ENCODE data around the gene PTPRO.

DNA sequence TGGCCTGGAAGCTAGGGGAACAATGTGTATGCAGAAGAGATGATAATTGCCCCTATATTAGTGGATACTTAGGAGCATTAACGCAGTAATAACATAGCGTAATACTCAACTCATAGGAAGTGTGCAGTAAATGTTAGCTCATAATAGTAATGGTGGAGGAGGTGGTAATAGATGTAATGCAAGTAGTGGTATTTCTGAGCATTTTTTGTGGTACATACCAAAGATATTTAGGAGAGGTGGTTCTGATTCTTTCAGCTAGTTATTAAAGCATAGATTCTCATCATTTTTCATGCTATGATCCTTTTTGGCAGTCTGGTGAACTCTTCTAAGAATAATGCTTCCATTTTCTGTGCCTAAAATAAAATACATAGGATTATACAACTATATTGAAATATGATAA lies 233.1 kb downstream of the PTPRO start:
- no peak for TF ChIP-seq EZH2 (IDR thresholded peaks at IDR 0.05; ENCODE audit: borderline replicate concordance, low read depth, low read length, poor library complexity, severe bottlenecking)
- TF ChIP-seq, protein P1, sequence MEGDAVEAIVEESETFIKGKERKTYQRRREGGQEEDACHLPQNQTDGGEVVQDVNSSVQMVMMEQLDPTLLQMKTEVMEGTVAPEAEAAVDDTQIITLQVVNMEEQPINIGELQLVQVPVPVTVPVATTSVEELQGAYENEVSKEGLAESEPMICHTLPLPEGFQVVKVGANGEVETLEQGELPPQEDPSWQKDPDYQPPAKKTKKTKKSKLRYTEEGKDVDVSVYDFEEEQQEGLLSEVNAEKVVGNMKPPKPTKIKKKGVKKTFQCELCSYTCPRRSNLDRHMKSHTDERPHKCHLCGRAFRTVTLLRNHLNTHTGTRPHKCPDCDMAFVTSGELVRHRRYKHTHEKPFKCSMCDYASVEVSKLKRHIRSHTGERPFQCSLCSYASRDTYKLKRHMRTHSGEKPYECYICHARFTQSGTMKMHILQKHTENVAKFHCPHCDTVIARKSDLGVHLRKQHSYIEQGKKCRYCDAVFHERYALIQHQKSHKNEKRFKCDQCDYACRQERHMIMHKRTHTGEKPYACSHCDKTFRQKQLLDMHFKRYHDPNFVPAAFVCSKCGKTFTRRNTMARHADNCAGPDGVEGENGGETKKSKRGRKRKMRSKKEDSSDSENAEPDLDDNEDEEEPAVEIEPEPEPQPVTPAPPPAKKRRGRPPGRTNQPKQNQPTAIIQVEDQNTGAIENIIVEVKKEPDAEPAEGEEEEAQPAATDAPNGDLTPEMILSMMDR (conservative IDR thresholded peaks at IDR 0.05; ENCODE audit: low read depth, low read length): no peak

Measured in A673 (cell line).